Measurements from ENCODE around the gene ATF2. TPM values are rescaled to one million over a fixed set of nuclear protein-coding genes. Genes with fewer than 3 reads are reported as not detected.

The ATF2 gene
- total RNA-seq, 1 donor from 2014 or later, result 63.3 TPM

DNA sequence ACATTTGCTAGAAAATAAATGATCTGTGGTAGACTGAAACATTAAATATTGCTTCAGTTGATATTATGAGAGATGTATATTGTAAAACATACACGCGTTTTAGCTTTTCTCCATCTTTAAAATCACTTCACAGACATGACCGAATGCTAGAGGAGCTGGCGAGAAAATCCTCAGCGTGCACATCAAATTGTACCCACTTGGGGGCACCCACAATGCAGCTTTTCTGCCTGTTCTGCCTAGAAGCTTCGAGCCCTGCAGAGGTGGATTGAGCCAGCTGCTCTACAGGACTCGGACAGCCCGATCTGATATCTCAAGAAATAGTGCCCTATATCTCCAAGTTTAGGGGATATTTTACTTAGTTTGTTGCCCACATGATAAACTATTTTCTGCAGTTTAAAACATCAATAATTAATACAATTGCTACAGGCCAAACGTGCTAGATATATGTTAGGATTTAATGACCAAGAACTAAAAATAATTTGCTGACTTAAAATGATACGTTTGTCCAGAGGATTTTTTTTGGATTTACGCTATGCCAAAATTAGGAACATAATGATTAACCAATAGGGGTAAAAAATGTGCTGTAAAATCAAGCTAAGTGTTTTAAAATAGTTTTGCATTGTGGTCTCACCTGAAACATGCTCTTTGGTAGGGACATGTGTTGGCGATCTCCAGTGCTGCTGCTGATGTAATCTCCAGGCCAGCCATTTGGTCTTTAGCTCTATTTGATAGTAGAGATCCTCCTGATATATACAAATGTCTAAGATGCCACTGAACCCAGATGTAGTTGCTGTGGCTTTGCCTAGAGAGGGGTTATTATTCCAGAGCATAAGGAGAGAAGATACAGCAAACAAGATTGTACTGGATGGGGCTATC is 35.9 kb upstream of the ATF2 start:
- Mint-ChIP-seq H3K9me3 (ENCODE audit: unreplicated experiment) (no peaks in the 10 kb centered on the region), H3K4me3 (ENCODE audit: unreplicated experiment) (no peak overlapping the region), H3K36me3 (ENCODE audit: low read depth, unreplicated experiment) (no peaks in the 10 kb centered on the region), H3K27me3 (ENCODE audit: unreplicated experiment) (no peaks in the 10 kb centered on the region), H3K27ac (ENCODE audit: unreplicated experiment) (no peak overlapping the region), H3K4me1 (ENCODE audit: unreplicated experiment) (no peaks in the 10 kb centered on the region)
- peak; percentile 41 for TF ChIP-seq CTCF (IDR thresholded peaks at IDR 0.05; ENCODE audit: unreplicated experiment)
- peak; percentile 71 for DNase-seq (ENCODE audit: low spot score)

DNA sequence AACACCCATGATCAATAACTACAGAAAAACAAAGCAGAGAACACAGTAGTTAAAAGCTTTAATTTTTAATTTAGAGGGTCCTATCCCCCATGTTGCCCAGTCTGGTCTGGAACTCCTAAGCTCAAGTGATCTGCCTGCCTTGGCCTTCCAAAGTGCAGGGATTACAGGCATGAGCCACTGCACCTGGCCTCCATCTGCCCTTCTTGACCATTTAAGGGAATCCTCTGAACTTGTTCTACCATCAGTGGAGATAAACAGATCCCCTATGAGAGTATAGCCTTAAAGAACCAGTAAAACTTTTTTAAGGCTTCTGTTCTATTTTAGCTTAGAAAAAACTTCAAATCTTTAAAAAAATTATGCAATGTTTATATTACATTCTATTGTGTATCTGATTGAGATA is 27.0 kb upstream of the ATF2 start:
- Mint-ChIP-seq H3K4me1 (ENCODE audit: unreplicated experiment) (no peaks in the 10 kb centered on the region), H3K36me3 (ENCODE audit: low read depth, unreplicated experiment) (no peaks in the 10 kb centered on the region), H3K27me3 (ENCODE audit: unreplicated experiment) (no peaks in the 10 kb centered on the region), H3K27ac (ENCODE audit: unreplicated experiment) (no peak overlapping the region), H3K4me3 (ENCODE audit: unreplicated experiment) (no peak overlapping the region), H3K9me3 (ENCODE audit: unreplicated experiment) (no peaks in the 10 kb centered on the region)
- DNase-seq (ENCODE audit: low spot score), result no peak
- no peak for TF ChIP-seq CTCF (IDR thresholded peaks at IDR 0.05; ENCODE audit: unreplicated experiment)

DNA sequence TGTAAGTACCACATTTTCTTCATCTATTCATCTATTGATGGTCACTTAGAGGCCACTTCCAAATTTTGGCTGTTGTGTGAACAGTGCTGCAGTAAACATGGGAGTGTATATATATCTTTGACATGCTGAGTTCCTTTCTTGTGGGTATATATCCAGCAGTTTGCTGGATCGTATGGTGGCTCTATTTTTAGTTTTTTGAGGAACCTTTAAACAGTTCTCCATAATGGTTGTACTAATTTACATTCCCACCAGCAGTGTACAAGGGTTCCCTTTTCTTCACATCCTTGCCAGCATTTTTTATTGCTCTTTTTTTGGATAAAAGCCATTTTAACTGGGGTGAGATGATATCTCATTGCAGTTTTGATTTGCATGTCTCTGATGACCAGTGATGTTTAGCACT is 20.8 kb upstream of the ATF2 start:
- Mint-ChIP-seq H3K27me3 (ENCODE audit: unreplicated experiment) (no peaks in the 10 kb centered on the region), H3K36me3 (ENCODE audit: low read depth, unreplicated experiment) (no peaks in the 10 kb centered on the region), H3K4me3 (ENCODE audit: unreplicated experiment) (no peak overlapping the region), H3K9me3 (ENCODE audit: unreplicated experiment) (no peaks in the 10 kb centered on the region), H3K4me1 (ENCODE audit: unreplicated experiment) (no peaks in the 10 kb centered on the region), H3K27ac (ENCODE audit: unreplicated experiment) (no peak overlapping the region)
- no peak for TF ChIP-seq CTCF (IDR thresholded peaks at IDR 0.05; ENCODE audit: unreplicated experiment)
- no peak for DNase-seq (ENCODE audit: low spot score)

- DNase-seq (ENCODE audit: low spot score), result no peak
- no peaks in the 10 kb centered on the region for H3K4me1 Mint-ChIP-seq (ENCODE audit: unreplicated experiment)
- no peak for TF ChIP-seq CTCF (IDR thresholded peaks at IDR 0.05; ENCODE audit: unreplicated experiment)
- H3K36me3 Mint-ChIP-seq (ENCODE audit: low read depth, unreplicated experiment), result no peaks in the 10 kb centered on the region
- no peaks in the 10 kb centered on the region for H3K27me3 Mint-ChIP-seq (ENCODE audit: unreplicated experiment)
- no peak overlapping the region for H3K4me3 Mint-ChIP-seq (ENCODE audit: unreplicated experiment)
- H3K9me3 Mint-ChIP-seq (ENCODE audit: unreplicated experiment), result no peaks in the 10 kb centered on the region
- H3K27ac Mint-ChIP-seq (ENCODE audit: unreplicated experiment), result no peak overlapping the region
These were observed 19.4 kb upstream of the ATF2 start for GRCh38 chr2:175187378-175187777.

GRCh38 chr2:175183674-175184073 is 15.7 kb upstream of the ATF2 start:
- Mint-ChIP-seq H3K4me3 (ENCODE audit: unreplicated experiment) (no peak overlapping the region), H3K36me3 (ENCODE audit: low read depth, unreplicated experiment) (peaks cover 7% of the 10 kb centered on the region), H3K4me1 (ENCODE audit: unreplicated experiment) (peaks cover 16% of the 10 kb centered on the region), H3K27me3 (ENCODE audit: unreplicated experiment) (peaks cover 7% of the 10 kb centered on the region), H3K9me3 (ENCODE audit: unreplicated experiment) (no peaks in the 10 kb centered on the region), H3K27ac (ENCODE audit: unreplicated experiment) (no peak overlapping the region)
- TF ChIP-seq CTCF (IDR thresholded peaks at IDR 0.05; ENCODE audit: unreplicated experiment), result no peak
- no peak for DNase-seq (ENCODE audit: low spot score)
